HCT116 (cell line): ENCODE data around the gene RASL12. TPM values are rescaled to one million over a fixed set of nuclear protein-coding genes. Genes with fewer than 3 reads are reported as not detected.

Source experiments
- ATAC-seq: fragments of 200-7000 bp; cut with Tn5 transposase; 2 replicates; pipeline ENCODE4 v1.9.1; 2020; ENCODE audit warnings: mild to moderate bottlenecking, moderate library complexity
- BruUV-seq: library from RNA; stranded (reverse); fragments of 400-500 nt; replicated peaks from 2 replicates; lab custom pipeline; 2021; lab: Mats Ljungman, UMichigan
- CTCF ChIA-PET: fragments of 300-600 bp; sonication (Branson Sonifier 250); formaldehyde crosslinking; loops from one replicate; lab custom pipeline; 2021; ENCODE audit warnings: antibody characterized with exemption; lab: Charles Lee
- POLR2A ChIA-PET: fragments of 300-600, 350-600 bp; sonication (Branson Sonifier 250); formaldehyde crosslinking; loops from one replicate; lab custom pipeline; 2021; ENCODE audit warnings: antibody characterized with exemption; lab: Charles Lee
- RAD21 ChIA-PET, 2 experiments: fragments of 300-600 bp; sonication (Branson Sonifier 250); formaldehyde crosslinking; loops; one replicate each; lab custom pipeline; 2023; ENCODE audit warnings: low total read pairs in 2 of 2; ENCODE audit not compliant: uncharacterized antibody in 2 of 2, unreplicated experiment in 2 of 2, low non-redundant PET in 1 of 2; lab: Charles Lee
- DNase-seq: peaks from one replicate; pipeline ENCODE4 v3.0.0-alpha.2; 2010; ENCODE audit warnings: low read depth, low spot score
- H2AFZ ChIP-seq: fragments of 200-600 bp; shearing (Covaris generic), sonication (generic); 2 replicates; pipeline ENCODE4 v1.6.1; 2017; ENCODE audit warnings: low read depth, mixed run types, mixed read lengths, antibody characterized with exemption, low read length; ENCODE audit not compliant: poor library complexity, severe bottlenecking
- H3K27ac ChIP-seq: 2 replicates; pipeline ENCODE4 v1.5.1; 2012; ENCODE audit warnings: low read depth, low read length
- H3K27me3 ChIP-seq: fragments of 200-600 bp; sonication (generic); 2 replicates; pipeline ENCODE4 v1.6.1; 2016; ENCODE audit warnings: mixed run types, low read length, mixed read lengths; ENCODE audit not compliant: insufficient read depth
- H3K36me3 ChIP-seq, 2 experiments: fragments of 200-500 bp in 1 of 2; fragments of 200-600 bp in 1 of 2; sonication (Bioruptor generic) in 1 of 2; sonication (generic) in 1 of 2; 2 replicates each; pipeline versions ENCODE4 v1.5.1 to v1.6.1; 2014 to 2016; ENCODE audit warnings: low read length in 2 of 2, inconsistent platforms in 1 of 2, mixed read lengths in 1 of 2, mixed run types in 1 of 2; ENCODE audit not compliant: insufficient read depth in 2 of 2, control insufficient read depth in 1 of 2
- H3K4me1 ChIP-seq, 2 experiments: fragments of 200-600 bp in 1 of 2; sonication (generic) in 1 of 2; 2 replicates each; pipeline versions ENCODE4 v1.5.1 to v1.6.1; 2012 to 2017; ENCODE audit warnings: low read length in 2 of 2, inconsistent platforms in 1 of 2, mild to moderate bottlenecking in 1 of 2, mixed read lengths in 1 of 2, mixed run types in 1 of 2, moderate library complexity in 1 of 2; ENCODE audit not compliant: insufficient read depth in 2 of 2, control insufficient read depth in 1 of 2
- H3K4me2 ChIP-seq: fragments of 200-600 bp; sonication (generic); 2 replicates; pipeline ENCODE4 v1.6.1; 2017; ENCODE audit warnings: mixed run types, low read length, mixed read lengths
- H3K4me3 ChIP-seq, 2 experiments: fragments of 200-600 bp in 1 of 2; sonication (generic) in 1 of 2; replicated peaks in 1 of 2; 2 replicates each; pipeline ENCODE4 v1.5.1; 2011 to 2016; ENCODE audit warnings: low read length in 2 of 2, control low read depth in 1 of 2, low read depth in 1 of 2, mild to moderate bottlenecking in 1 of 2, mixed read lengths in 1 of 2, mixed run types in 1 of 2
- H3K79me2 ChIP-seq: fragments of 200-600 bp; sonication (generic); 2 replicates; pipeline ENCODE4 v1.6.1; 2017; ENCODE audit warnings: mild to moderate bottlenecking, mixed run types, low read length, moderate library complexity, mixed read lengths; ENCODE audit not compliant: insufficient read depth
- H3K9ac ChIP-seq: fragments of 200-600 bp; sonication (generic); 2 replicates; pipeline ENCODE4 v1.6.1; 2016; ENCODE audit warnings: low read length, mixed read lengths
- H3K9me2 ChIP-seq: fragments of 200-600 bp; sonication (generic), shearing (Covaris generic); 2 replicates; pipeline ENCODE4 v1.6.1; 2017; ENCODE audit warnings: mixed run types, mild to moderate bottlenecking, moderate library complexity; ENCODE audit not compliant: insufficient read depth
- H3K9me3 ChIP-seq, 2 experiments: fragments of 200-500 bp in 1 of 2; fragments of 200-600 bp in 1 of 2; sonication (Bioruptor generic) in 1 of 2; sonication (generic) in 1 of 2; 2 replicates each; pipeline ENCODE4 v1.6.1; 2014 to 2017; ENCODE audit warnings: low read length in 2 of 2, mixed read lengths in 2 of 2, inconsistent platforms in 1 of 2, low read depth in 1 of 2, mild to moderate bottlenecking in 1 of 2, mixed run types in 1 of 2, moderate library complexity in 1 of 2; ENCODE audit not compliant: control insufficient read depth in 1 of 2, insufficient read depth in 1 of 2
- H4K20me1 ChIP-seq: fragments of 200-600 bp; sonication (generic), shearing (Covaris generic); 2 replicates; pipeline ENCODE4 v1.6.1; 2017; ENCODE audit warnings: mixed run types, mild to moderate bottlenecking, moderate library complexity; ENCODE audit not compliant: insufficient read depth
- CBX3 ChIP-seq: IDR thresholded peaks from 2 replicates; pipeline ENCODE4 v1.6.1; 2012; ENCODE audit warnings: low read depth
- EGR1 ChIP-seq: IDR thresholded peaks from 2 replicates; pipeline ENCODE4 v1.6.1; 2012; ENCODE audit warnings: low read depth
- EZH2 ChIP-seq: fragments of 200-600 bp; sonication (generic); IDR thresholded peaks from 2 replicates; pipeline ENCODE4 v1.6.1; 2017; ENCODE audit warnings: antibody characterized with exemption, mixed run types
- EZH2phosphoT487 ChIP-seq: fragments of 200-600 bp; IDR thresholded peaks from 2 replicates; pipeline ENCODE4 v1.6.1; 2018; ENCODE audit warnings: antibody characterized with exemption, borderline replicate concordance
- FOSL1 ChIP-seq: IDR thresholded peaks from 2 replicates; pipeline ENCODE4 v1.6.1; 2012; ENCODE audit warnings: low read depth
- JUND ChIP-seq: IDR thresholded peaks from 2 replicates; pipeline ENCODE4 v1.6.1; 2012
- POLR2A ChIP-seq: IDR thresholded peaks from 2 replicates; pipeline ENCODE4 v1.7.0; 2011; ENCODE audit warnings: borderline replicate concordance; ENCODE audit not compliant: insufficient read depth, insufficient read length; ENCODE audit errors: extremely low read depth
- POLR2AphosphoS5 ChIP-seq: IDR thresholded peaks from 2 replicates; pipeline ENCODE4 v1.6.1; 2011; ENCODE audit warnings: mild to moderate bottlenecking, low read depth, low read length, moderate library complexity
- RAD21 ChIP-seq: IDR thresholded peaks from 2 replicates; pipeline ENCODE4 v1.6.1; 2012; ENCODE audit warnings: low read depth, mild to moderate bottlenecking
- REST ChIP-seq: IDR thresholded peaks from 2 replicates; pipeline ENCODE4 v1.6.1; 2012; ENCODE audit warnings: low read depth
- SIN3A ChIP-seq: IDR thresholded peaks from 2 replicates; pipeline ENCODE4 v1.6.1; 2012; ENCODE audit warnings: low read depth
- SP1 ChIP-seq: IDR thresholded peaks from 2 replicates; pipeline ENCODE4 v1.6.1; 2012; ENCODE audit warnings: low read depth
- SRF ChIP-seq: IDR thresholded peaks from 2 replicates; pipeline ENCODE4 v1.6.1; 2012; ENCODE audit warnings: low read depth
- TCF7L2 ChIP-seq: IDR thresholded peaks from 2 replicates; pipeline ENCODE4 v1.7.0; 2011; ENCODE audit warnings: borderline replicate concordance, inconsistent platforms; ENCODE audit not compliant: insufficient read depth, insufficient read length; ENCODE audit errors: extremely low read depth
- ZBTB33 ChIP-seq: IDR thresholded peaks from 2 replicates; pipeline ENCODE4 v1.6.1; 2011; ENCODE audit warnings: mild to moderate bottlenecking, low read length, moderate library complexity; ENCODE audit not compliant: insufficient replicate concordance; ENCODE audit errors: extremely low read depth
- ZFX ChIP-seq: fragments of 450-650 bp; IDR thresholded peaks from 2 replicates; pipeline ENCODE4 v1.6.1; 2017
- intact Hi-C: fragments of 100-400 bp; cut with micrococcal nuclease; formaldehyde crosslinking; loops from 2 replicates; pipeline ENCODE4 v1.10.0; 2022
- total RNA-seq: library from RNA; stranded (reverse); gene quantifications from one replicate; pipeline ENCODE4 v1.2.1, GENCODE V29; 2021; ENCODE audit not compliant: unreplicated experiment
- TF ChIP-seq, protein P1 (sequence below): IDR thresholded peaks from 2 replicates; pipeline ENCODE4 v1.6.1; 2012
- TF ChIP-seq, protein P2 (sequence below), 3 experiments: fragments of 200-600 bp in 1 of 3; sonication (generic) in 1 of 3; IDR thresholded peaks in 2 of 3; conservative IDR thresholded peaks in 1 of 3; 2 replicates each; pipeline ENCODE4 v1.5.1; 2012 to 2017; ENCODE audit warnings: low read depth in 2 of 3, low read length in 2 of 3, antibody characterized with exemption in 1 of 3, borderline replicate concordance in 1 of 3, control low read depth in 1 of 3, mild to moderate bottlenecking in 1 of 3, mixed read lengths in 1 of 3, mixed run types in 1 of 3, moderate library complexity in 1 of 3; ENCODE audit not compliant: insufficient read depth in 1 of 3
- TF ChIP-seq, protein P3 (sequence below): IDR thresholded peaks from 2 replicates; pipeline ENCODE4 v1.6.1; 2012

The RASL12 gene
- total RNA-seq, 1 experiment from 2014 or later = 0.25 TPM

DNA sequence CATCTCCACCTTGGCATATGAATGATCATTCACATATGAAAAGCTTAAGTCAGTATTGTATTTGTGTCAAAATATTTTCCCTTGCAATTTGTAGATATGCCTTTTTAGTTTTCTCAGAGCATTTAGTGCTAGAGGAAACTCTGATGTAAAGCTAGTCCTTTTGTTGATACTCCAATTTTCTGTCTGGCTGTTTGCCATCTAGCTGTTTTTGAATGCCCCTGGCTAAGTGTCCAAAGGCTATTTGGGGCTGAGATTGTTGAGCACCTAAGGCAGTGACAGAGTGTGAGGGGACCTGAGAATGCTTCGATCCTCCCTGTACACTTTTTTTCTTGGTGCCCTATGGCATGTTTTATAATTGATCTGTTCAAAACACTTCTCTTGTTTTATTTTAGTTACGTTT, 19.6 kb downstream of the RASL12 start:
- Histone ChIP-seq H3K9ac (no peak overlapping the region), H3K27ac (no peak overlapping the region)
- CTCF ChIA-PET = no interaction called here
- no peak for TF ChIP-seq ZFX
- no peak for TF ChIP-seq SP1
- no peak for TF ChIP-seq EZH2phosphoT487
- no peak for TF ChIP-seq EZH2
- TF ChIP-seq, protein P1, sequence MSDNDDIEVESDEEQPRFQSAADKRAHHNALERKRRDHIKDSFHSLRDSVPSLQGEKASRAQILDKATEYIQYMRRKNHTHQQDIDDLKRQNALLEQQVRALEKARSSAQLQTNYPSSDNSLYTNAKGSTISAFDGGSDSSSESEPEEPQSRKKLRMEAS = no peak
- TF ChIP-seq RAD21 = no peak
- TF ChIP-seq CBX3 = no peak
- TF ChIP-seq REST = no peak
- no peak for TF ChIP-seq EGR1
- TF ChIP-seq SRF = no peak
- no peak for TF ChIP-seq TCF7L2
- TF ChIP-seq FOSL1 = no peak
- TF ChIP-seq POLR2A = no peak
- no peak for TF ChIP-seq ZBTB33
- TF ChIP-seq, protein P2, sequence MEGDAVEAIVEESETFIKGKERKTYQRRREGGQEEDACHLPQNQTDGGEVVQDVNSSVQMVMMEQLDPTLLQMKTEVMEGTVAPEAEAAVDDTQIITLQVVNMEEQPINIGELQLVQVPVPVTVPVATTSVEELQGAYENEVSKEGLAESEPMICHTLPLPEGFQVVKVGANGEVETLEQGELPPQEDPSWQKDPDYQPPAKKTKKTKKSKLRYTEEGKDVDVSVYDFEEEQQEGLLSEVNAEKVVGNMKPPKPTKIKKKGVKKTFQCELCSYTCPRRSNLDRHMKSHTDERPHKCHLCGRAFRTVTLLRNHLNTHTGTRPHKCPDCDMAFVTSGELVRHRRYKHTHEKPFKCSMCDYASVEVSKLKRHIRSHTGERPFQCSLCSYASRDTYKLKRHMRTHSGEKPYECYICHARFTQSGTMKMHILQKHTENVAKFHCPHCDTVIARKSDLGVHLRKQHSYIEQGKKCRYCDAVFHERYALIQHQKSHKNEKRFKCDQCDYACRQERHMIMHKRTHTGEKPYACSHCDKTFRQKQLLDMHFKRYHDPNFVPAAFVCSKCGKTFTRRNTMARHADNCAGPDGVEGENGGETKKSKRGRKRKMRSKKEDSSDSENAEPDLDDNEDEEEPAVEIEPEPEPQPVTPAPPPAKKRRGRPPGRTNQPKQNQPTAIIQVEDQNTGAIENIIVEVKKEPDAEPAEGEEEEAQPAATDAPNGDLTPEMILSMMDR (IDR thresholded peaks at IDR 0.05 in 2 of 3, conservative IDR thresholded peaks at IDR 0.05 in 1 of 3; ENCODE audit: borderline replicate concordance in 1 of 3, insufficient read depth in 1 of 3, low read depth in 2 of 3, low read length in 2 of 3) = no peak
- no peak for TF ChIP-seq POLR2AphosphoS5
- no peak for TF ChIP-seq JUND
- TF ChIP-seq, protein P3, sequence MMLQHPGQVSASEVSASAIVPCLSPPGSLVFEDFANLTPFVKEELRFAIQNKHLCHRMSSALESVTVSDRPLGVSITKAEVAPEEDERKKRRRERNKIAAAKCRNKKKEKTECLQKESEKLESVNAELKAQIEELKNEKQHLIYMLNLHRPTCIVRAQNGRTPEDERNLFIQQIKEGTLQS = no peak
- no peak for TF ChIP-seq SIN3A
- TF ChIP-seq, all 23 proteins: peak for 0
- Histone ChIP-seq H3K9me3 (no peaks in the 10 kb centered on the region), H3K9me2 (no peaks in the 10 kb centered on the region), H4K20me1 (no peaks in the 10 kb centered on the region), H3K27me3 (no peaks in the 10 kb centered on the region), H2AFZ (no peak overlapping the region), H3K4me2 (no peak overlapping the region), H3K4me1 (peaks cover 21 to 31% of the 10 kb centered on the region in 2 experiments), H3K4me3 (no peak overlapping the region), H3K79me2 (no peaks in the 10 kb centered on the region), H3K36me3 (no peaks in the 10 kb centered on the region)
- POLR2A ChIA-PET = no interaction called here
- DNase-seq (no peak), ATAC-seq (no peak)
- intact Hi-C loops = no loop called here
- RAD21 ChIA-PET = no interaction called here
- BruUV-seq = no TSS peak
